ENCODE measurements around the gene MPI. TPM values are rescaled to one million over a fixed set of nuclear protein-coding genes. Genes with fewer than 3 reads are reported as not detected.
"Not testable (repeated sequence)": the region's sequence is repeated elsewhere in the genome, so short reads cannot be mapped to it uniquely, and the experiment has no call there.

The MPI gene
- polyA plus RNA-seq, 3 donors: 19.2 to 19.9 (median 19.7) TPM

GRCh38 chr15:74884428-74885223 is 5.2 kb upstream of the MPI start:
- peaks cover 46% of the 10 kb centered on the region for H3K4me1 Mint-ChIP-seq
- H3K27me3 Mint-ChIP-seq (ENCODE audit: low read depth in 3 of 3): peaks cover 0 to 5% (median 0%) of the 10 kb centered on the region in 3 donors
- Histone ChIP-seq H3K79me2 (ENCODE audit: insufficient read depth, low read length) (no peaks in the 10 kb centered on the region), H3K9me3 (replicated peaks in 1 of 2; ENCODE audit: control insufficient read depth in 1 of 2, insufficient read depth in 1 of 2, low read length in 2 of 2) (peaks cover 0 to 9% of the 10 kb centered on the region in 2 donors), H3K36me3 (replicated peaks in 1 of 2; ENCODE audit: control insufficient read depth in 1 of 2, insufficient read depth in 2 of 2, low read length in 2 of 2) (no peaks in the 10 kb centered on the region), H3K4me2 (replicated peaks; ENCODE audit: extremely low read depth, low read length, poor library complexity, severe bottlenecking) (peak overlapping the region; percentile 23), H3K4me1 (ENCODE audit: control insufficient read depth in 1 of 2, insufficient read depth in 2 of 2, low read length in 2 of 2) (peaks cover 47 to 51% of the 10 kb centered on the region in 2 donors), H2AFZ (ENCODE audit: insufficient read depth, low read depth, low read length, poor library complexity, severe bottlenecking) (no peak overlapping the region), H3K27me3 (ENCODE audit: control insufficient read depth in 2 of 2, insufficient read depth in 2 of 2, low read length in 2 of 2) (no peaks in the 10 kb centered on the region), H3K27ac (ENCODE audit: low read depth in 1 of 2, low read length in 2 of 2) (peak overlapping the region in 1 of 2 donors; percentile 21), H3K4me3 (replicated peaks in 1 of 3; ENCODE audit: low read depth in 2 of 3, low read length in 3 of 3) (no peak overlapping the region), H4K20me1 (ENCODE audit: insufficient read depth, low read length) (no peaks in the 10 kb centered on the region), H3K9ac (ENCODE audit: insufficient read depth, low read length, poor library complexity, severe bottlenecking) (no peak overlapping the region)
- DNase-seq: no peak
- 80% methylated on average over 1 of the region's 4 CpGs for WGBS (ENCODE audit: insufficient coverage)
- peaks cover 0 to 10% (median 7%) of the 10 kb centered on the region in 7 donors for H3K9me3 Mint-ChIP-seq
- no peaks in the 10 kb centered on the region for H3K36me3 Mint-ChIP-seq
- peak overlapping the region in 1 of 2 donors; percentile 53 for H3K4me3 Mint-ChIP-seq
- TF ChIP-seq, protein P1, sequence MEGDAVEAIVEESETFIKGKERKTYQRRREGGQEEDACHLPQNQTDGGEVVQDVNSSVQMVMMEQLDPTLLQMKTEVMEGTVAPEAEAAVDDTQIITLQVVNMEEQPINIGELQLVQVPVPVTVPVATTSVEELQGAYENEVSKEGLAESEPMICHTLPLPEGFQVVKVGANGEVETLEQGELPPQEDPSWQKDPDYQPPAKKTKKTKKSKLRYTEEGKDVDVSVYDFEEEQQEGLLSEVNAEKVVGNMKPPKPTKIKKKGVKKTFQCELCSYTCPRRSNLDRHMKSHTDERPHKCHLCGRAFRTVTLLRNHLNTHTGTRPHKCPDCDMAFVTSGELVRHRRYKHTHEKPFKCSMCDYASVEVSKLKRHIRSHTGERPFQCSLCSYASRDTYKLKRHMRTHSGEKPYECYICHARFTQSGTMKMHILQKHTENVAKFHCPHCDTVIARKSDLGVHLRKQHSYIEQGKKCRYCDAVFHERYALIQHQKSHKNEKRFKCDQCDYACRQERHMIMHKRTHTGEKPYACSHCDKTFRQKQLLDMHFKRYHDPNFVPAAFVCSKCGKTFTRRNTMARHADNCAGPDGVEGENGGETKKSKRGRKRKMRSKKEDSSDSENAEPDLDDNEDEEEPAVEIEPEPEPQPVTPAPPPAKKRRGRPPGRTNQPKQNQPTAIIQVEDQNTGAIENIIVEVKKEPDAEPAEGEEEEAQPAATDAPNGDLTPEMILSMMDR (IDR thresholded peaks at IDR 0.05): no peak
- peak overlapping the region in 3 of 7 donors; percentile 41 to 78 (median 62) for H3K27ac Mint-ChIP-seq
- intact Hi-C loops (cut with micrococcal nuclease): no loop called here

DNA sequence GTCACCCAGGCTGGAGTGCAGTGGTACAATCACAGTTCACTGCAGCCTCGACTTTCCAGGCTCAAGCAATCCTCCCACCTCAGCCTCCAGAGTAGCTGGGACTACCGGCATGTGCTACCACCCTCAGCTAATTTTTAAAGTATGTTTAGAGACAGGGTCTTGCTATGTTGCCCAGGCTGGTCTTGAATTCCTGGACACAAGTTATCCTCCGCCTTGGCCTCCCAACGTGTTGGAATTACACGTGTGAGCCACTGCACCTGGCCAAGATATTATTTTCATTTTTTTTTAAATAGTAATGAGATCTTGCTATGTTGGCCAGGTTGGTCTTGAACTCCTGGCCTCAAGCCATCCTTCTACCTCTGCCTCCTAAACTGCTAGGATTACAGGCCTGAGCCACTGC is 4.4 kb upstream of the MPI start:
- DNase-seq: no peak
- no peaks in the 10 kb centered on the region for H3K36me3 ChIP-seq (replicated peaks in 1 of 2; ENCODE audit: control insufficient read depth in 1 of 2, insufficient read depth in 2 of 2, low read length in 2 of 2)
- peaks cover 53% of the 10 kb centered on the region for H3K4me1 Mint-ChIP-seq
- H3K9me3 ChIP-seq (replicated peaks in 1 of 2; ENCODE audit: control insufficient read depth in 1 of 2, insufficient read depth in 1 of 2, low read length in 2 of 2): peaks cover 0 to 9% of the 10 kb centered on the region in 2 donors
- peak overlapping the region in 1 of 2 donors; percentile 67 for H3K4me3 Mint-ChIP-seq
- H3K36me3 Mint-ChIP-seq: no peaks in the 10 kb centered on the region
- no peak overlapping the region for H3K4me3 ChIP-seq (replicated peaks in 1 of 3; ENCODE audit: low read depth in 2 of 3, low read length in 3 of 3)
- no peak overlapping the region for H3K9ac ChIP-seq (ENCODE audit: insufficient read depth, low read length, poor library complexity, severe bottlenecking)
- no peak overlapping the region for H3K4me2 ChIP-seq (replicated peaks; ENCODE audit: extremely low read depth, low read length, poor library complexity, severe bottlenecking)
- H3K27me3 Mint-ChIP-seq (ENCODE audit: low read depth in 3 of 3): peaks cover 0 to 5% (median 0%) of the 10 kb centered on the region in 3 donors
- no CpG with 5 or more reads among the region's 5 CpGs for WGBS (ENCODE audit: insufficient coverage)
- peaks cover 6% of the 10 kb centered on the region for H3K79me2 ChIP-seq (ENCODE audit: insufficient read depth, low read length)
- TF ChIP-seq, protein P1 (IDR thresholded peaks at IDR 0.05): no peak
- H3K27me3 ChIP-seq (ENCODE audit: control insufficient read depth in 2 of 2, insufficient read depth in 2 of 2, low read length in 2 of 2): no peaks in the 10 kb centered on the region
- peaks cover 0 to 10% (median 7%) of the 10 kb centered on the region in 7 donors for H3K9me3 Mint-ChIP-seq
- peak overlapping the region in 5 of 7 donors; percentile 79 to 89 (median 82) for H3K27ac Mint-ChIP-seq
- H3K27ac ChIP-seq (ENCODE audit: low read depth in 1 of 2, low read length in 2 of 2): peak overlapping the region; percentile 16 to 69
- no peak overlapping the region for H2AFZ ChIP-seq (ENCODE audit: insufficient read depth, low read depth, low read length, poor library complexity, severe bottlenecking)
- H4K20me1 ChIP-seq (ENCODE audit: insufficient read depth, low read length): no peaks in the 10 kb centered on the region
- peaks cover 52 to 58% of the 10 kb centered on the region in 2 donors for H3K4me1 ChIP-seq (ENCODE audit: control insufficient read depth in 1 of 2, insufficient read depth in 2 of 2, low read length in 2 of 2)
- intact Hi-C loops (cut with micrococcal nuclease): no loop called here

DNA sequence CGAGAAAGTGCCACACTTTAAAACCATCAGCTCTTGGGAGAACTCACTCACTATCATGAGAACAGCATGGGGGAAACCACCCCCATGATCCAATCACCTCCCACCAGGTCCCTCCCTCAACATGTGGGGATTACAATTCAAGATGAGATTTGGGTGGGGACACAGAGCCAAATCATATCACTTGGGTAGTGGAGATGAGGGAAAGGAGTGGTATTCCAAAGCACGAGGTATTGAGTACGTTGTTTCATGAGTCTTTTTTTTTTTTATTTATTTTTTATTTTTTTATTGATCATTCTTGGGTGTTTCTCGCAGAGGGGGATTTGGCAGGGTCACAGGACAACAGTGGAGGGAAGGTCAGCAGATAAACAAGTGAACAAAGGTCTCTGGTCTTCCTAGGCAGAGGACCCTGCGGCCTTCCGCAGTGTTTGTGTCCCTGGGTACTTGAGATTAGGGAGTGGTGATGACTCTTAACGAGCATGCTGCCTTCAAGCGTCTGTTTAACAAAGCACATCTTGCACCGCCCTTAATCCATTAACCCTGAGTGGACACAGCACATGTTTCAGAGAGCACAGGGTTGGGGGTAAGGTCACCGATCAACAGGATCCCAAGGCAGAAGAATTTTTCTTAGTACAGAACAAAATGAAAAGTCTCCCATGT is 2.2 kb upstream of the MPI start:
- H2AFZ ChIP-seq (ENCODE audit: insufficient read depth, low read depth, low read length, poor library complexity, severe bottlenecking); DNase-seq; H3K36me3 ChIP-seq (replicated peaks in 1 of 2; ENCODE audit: control insufficient read depth in 1 of 2, insufficient read depth in 2 of 2, low read length in 2 of 2); intact Hi-C loops (cut with micrococcal nuclease); H3K4me3 ChIP-seq (replicated peaks in 1 of 3; ENCODE audit: low read depth in 2 of 3, low read length in 3 of 3); H3K79me2 ChIP-seq (ENCODE audit: insufficient read depth, low read length); H3K9me3 Mint-ChIP-seq; H4K20me1 ChIP-seq (ENCODE audit: insufficient read depth, low read length); H3K9me3 ChIP-seq (replicated peaks in 1 of 2; ENCODE audit: control insufficient read depth in 1 of 2, insufficient read depth in 1 of 2, low read length in 2 of 2); H3K4me3 Mint-ChIP-seq; H3K9ac ChIP-seq (ENCODE audit: insufficient read depth, low read length, poor library complexity, severe bottlenecking); H3K27me3 Mint-ChIP-seq (ENCODE audit: low read depth in 3 of 3); H3K27ac Mint-ChIP-seq; H3K27me3 ChIP-seq (ENCODE audit: control insufficient read depth in 2 of 2, insufficient read depth in 2 of 2, low read length in 2 of 2); H3K27ac ChIP-seq (ENCODE audit: low read depth in 1 of 2, low read length in 2 of 2); H3K4me2 ChIP-seq (replicated peaks; ENCODE audit: extremely low read depth, low read length, poor library complexity, severe bottlenecking): not testable (repeated sequence)
- WGBS (ENCODE audit: insufficient coverage): no CpG with 5 or more reads among the region's 10 CpGs
- peaks cover 58% of the 10 kb centered on the region for H3K4me1 Mint-ChIP-seq
- peaks cover 55 to 60% of the 10 kb centered on the region in 2 donors for H3K4me1 ChIP-seq (ENCODE audit: control insufficient read depth in 1 of 2, insufficient read depth in 2 of 2, low read length in 2 of 2)
- peaks cover 6 to 10% of the 10 kb centered on the region in 2 donors for H3K36me3 Mint-ChIP-seq
